OCI-LY3 (cell line): ENCODE measurements around the gene KDELR3.

Source experiments
- CTCF ChIP-seq: fragments of 200-600, 300-600 bp; sonication (generic); IDR thresholded peaks from 2 replicates; pipeline ENCODE4 v1.5.1; 2014; ENCODE audit warnings: antibody characterized with exemption, low read length, low read depth
- EZH2phosphoT487 ChIP-seq: fragments of 200-600 bp; shearing (Covaris generic); IDR thresholded peaks from 2 replicates; pipeline ENCODE4 v1.6.1; 2018; ENCODE audit warnings: antibody characterized with exemption, mixed run types, low read depth

DNA sequence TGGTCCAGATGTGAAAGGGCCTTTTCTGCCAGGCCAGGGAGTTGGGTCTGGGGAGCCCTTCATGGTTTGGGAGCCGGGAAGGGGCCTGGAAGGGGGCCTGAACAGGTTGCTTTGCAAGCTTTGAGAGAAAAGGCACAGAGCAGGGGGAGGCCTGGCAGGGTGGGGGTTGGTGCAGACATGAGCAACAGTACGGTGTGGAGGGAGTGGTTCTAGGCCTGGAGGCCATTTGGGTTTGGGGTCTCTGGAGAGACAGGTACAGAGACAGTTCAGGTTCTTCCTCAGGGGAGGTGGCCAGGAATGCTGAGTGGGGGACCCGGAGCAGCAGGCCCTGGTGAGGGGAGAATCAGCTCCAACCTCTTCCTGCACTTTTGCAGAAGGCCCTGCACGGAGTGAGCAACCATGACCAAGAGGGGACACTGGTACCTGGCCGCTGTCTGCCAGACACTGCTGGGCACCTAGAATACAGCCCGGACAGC lies 1.4 kb downstream of the KDELR3 start:
- TF ChIP-seq CTCF (no peak), EZH2phosphoT487 (no peak)
